Kidney (tissue), 22 donors: ENCODE results near the gene MAOB. TPM values are rescaled to one million over a fixed set of nuclear protein-coding genes. Genes with fewer than 3 reads are reported as not detected.
A peak's percentile ranks its signal among the peaks of the same experiment; 100 is the strongest.
"Not testable (repeated sequence)": the region's sequence is repeated elsewhere in the genome, so short reads cannot be mapped to it uniquely, and the experiment has no call there.

Experiments used
- DNase-seq, 5 donors: peaks; one replicate each; pipeline ENCODE4 v3.0.0-alpha.2; 2013 to 2020
- FAIRE-seq: peaks from 2 replicates; lab custom pipeline; 2012; peaks lifted over from hg19 to GRCh38; lab: Jason Lieb, UNC
- H3K27ac ChIP-seq, 2 donors: one replicate each; pipeline ENCODE4 v1.7.0; 2013; ENCODE audit warnings: low read depth in 2 of 2, low read length in 2 of 2, inconsistent platforms in 1 of 2
- H3K27me3 ChIP-seq: one replicate; pipeline ENCODE4 v1.7.1; 2013; ENCODE audit warnings: low read length, inconsistent platforms; ENCODE audit not compliant: control insufficient read depth, insufficient read depth
- H3K36me3 ChIP-seq, 3 donors: one replicate each; pipeline versions ENCODE4 v1.7.0 to v1.7.1; 2013; ENCODE audit warnings: low read length in 3 of 3, control low read depth in 1 of 3, inconsistent platforms in 1 of 3; ENCODE audit not compliant: insufficient read depth in 3 of 3, control insufficient read depth in 2 of 3
- H3K4me1 ChIP-seq, 3 donors: one replicate each; pipeline versions ENCODE4 v1.7.0 to v1.7.1; 2013; ENCODE audit warnings: low read length in 3 of 3, inconsistent platforms in 1 of 3, low read depth in 1 of 3; ENCODE audit not compliant: control insufficient read depth in 2 of 3, insufficient read depth in 2 of 3
- H3K4me3 ChIP-seq, 3 donors: one replicate each; pipeline versions ENCODE4 v1.7.0 to v1.8.1; 2013; ENCODE audit warnings: low read length in 3 of 3, control low read depth in 1 of 3, inconsistent platforms in 1 of 3
- H3K9ac ChIP-seq, 3 donors: one replicate each; pipeline versions ENCODE4 v1.7.0 to v1.7.1; 2013; ENCODE audit warnings: low read length in 3 of 3, control low read depth in 1 of 3, inconsistent platforms in 1 of 3
- H3K9me3 ChIP-seq, 3 donors: one replicate each; pipeline versions ENCODE4 v1.7.0 to v1.7.1; 2013; ENCODE audit warnings: low read length in 3 of 3, control low read depth in 1 of 3, inconsistent platforms in 1 of 3; ENCODE audit not compliant: control insufficient read depth in 2 of 3, insufficient read depth in 1 of 3
- CTCF ChIP-seq: IDR thresholded peaks from 3 replicates; pipeline ENCODE4 v1.5.1; 2012; ENCODE audit warnings: mild to moderate bottlenecking, moderate library complexity, borderline replicate concordance; ENCODE audit not compliant: insufficient read depth; ENCODE audit errors: extremely low read depth
- intact Hi-C: fragments of 100-400 bp; cut with DNase I; formaldehyde crosslinking; loops from one replicate; pipeline ENCODE4 v1.11.1; 2022
- long read RNA-seq, 10 donors: library from polyadenylated mRNA in 1 of 10; unstranded in 1 of 10; transcript quantifications; one replicate each; pipeline ENCODE4 v2.0.0 and lab custom pipeline, GENCODE V29; 2021 to 2026
- polyA plus RNA-seq: library from polyadenylated mRNA; stranded (reverse); fragments of 350-450 nt; fragmentation: Illumina TruSeq; extraction: RNeasy Lipid Tissue Mini Kit (QIAGEN cat#74804); gene quantifications from one replicate; pipeline ENCODE4 v1.2.3, GENCODE V29; 2014; ENCODE audit warnings: low read depth, low replicate concordance; ENCODE audit not compliant: insufficient read depth
- total RNA-seq: library from RNA; stranded (reverse); fragmentation: NEBNext Ultra II Directional; extraction: Animal tissue kit (Norgen Biotek cat#: 25700); gene quantifications from one replicate; pipeline ENCODE4 v1.2.1, GENCODE V29; 2021
- donor health status: control.
- donor health status: control.
- donor health status: control.
- donor health status: control.
- donor health status: control.
- donor health status: DM: yes; HTN: yes; CAD: no.
- donor health status: Normal renal cell carcinoma (clear cell type).

MAOB gene
- total RNA-seq: 58.5 TPM
- 91.8 TPM for polyA plus RNA-seq
- long read RNA-seq, donor 1, transcript MAOB-201 (15 exons, 2,566 nt): major isoform, 10 of 10 reads
- long read RNA-seq, donor 1, partial matches to known transcripts: 0 of 10 reads
- long read RNA-seq, donor 1, other reads (novel, unspliced or antisense): 0 of 10 reads
- long read RNA-seq, donor 2, transcript MAOB-201 (15 exons, 2,566 nt): major isoform, 10 of 10 reads
- long read RNA-seq, donor 2, partial matches to known transcripts: 0 of 10 reads
- long read RNA-seq, donor 2, other reads (novel, unspliced or antisense): 0 of 10 reads
- long read RNA-seq, donor 3, transcript MAOB-201 (15 exons, 2,566 nt): major isoform, 16 of 16 reads
- long read RNA-seq, donor 3, partial matches to known transcripts: 0 of 16 reads
- long read RNA-seq, donor 3, other reads (novel, unspliced or antisense): 0 of 16 reads
- long read RNA-seq, donor 4, transcript MAOB-201 (15 exons, 2,566 nt): major isoform, 17 of 17 reads
- long read RNA-seq, donor 4, partial matches to known transcripts: 0 of 17 reads
- long read RNA-seq, donor 4, other reads (novel, unspliced or antisense): 0 of 17 reads
- long read RNA-seq, donor 5, partial matches to known transcripts: 0 of 2 reads
- long read RNA-seq, donor 5, other reads (novel, unspliced or antisense): 0 of 2 reads
- long read RNA-seq, donor 6, partial matches to known transcripts: 0 of 4 reads
- long read RNA-seq, donor 6, other reads (novel, unspliced or antisense): 0 of 4 reads
- long read RNA-seq, donor 7, transcript MAOB-201 (15 exons, 2,566 nt): major isoform, 99 of 116 reads
- long read RNA-seq, donor 7, partial matches to known transcripts: 13 of 116 reads
- long read RNA-seq, donor 7, other reads (novel, unspliced or antisense): 4 of 116 reads
- long read RNA-seq, donor 8, partial matches to known transcripts: 0 of 4 reads
- long read RNA-seq, donor 8, other reads (novel, unspliced or antisense): 0 of 4 reads
- long read RNA-seq, donor 9, transcript MAOB-201 (15 exons, 2,566 nt): major isoform, 7 of 7 reads
- long read RNA-seq, donor 9, partial matches to known transcripts: 0 of 7 reads
- long read RNA-seq, donor 9, other reads (novel, unspliced or antisense): 0 of 7 reads
- long read RNA-seq, donor 10, transcript MAOB-201 (15 exons, 2,566 nt): major isoform, 9 of 9 reads
- long read RNA-seq, donor 10, partial matches to known transcripts: 0 of 9 reads
- long read RNA-seq, donor 10, other reads (novel, unspliced or antisense): 0 of 9 reads

GRCh38 chrX:43882294-43882681 is at the start of gene MAOB:
Gene MAOB, minus strand, starts transcription at chrX:43882450. Its CDS starts 151 bp downstream, at chrX:43882299.
- Histone ChIP-seq H3K4me1 (no peaks in the 10 kb centered on the region), H3K9ac (no peak within 1 kb of the TSS), H3K4me3 (peak within 1 kb of the TSS; percentile 17 to 62 (median 58)), H3K27ac (peak within 1 kb of the TSS; percentile 57 to 65), H3K9me3 (no peaks in the 10 kb centered on the region), H3K36me3 (no peaks in the 10 kb centered on the region), H3K27me3 (peaks cover 2% of the 10 kb centered on the region)
- peak; percentile 36 to 79 (median 44) for DNase-seq
- TF ChIP-seq CTCF: no peak
- intact Hi-C loops: no loop called here
- no peak for FAIRE-seq

GRCh38 chrX:43922032-43922431 is 39.8 kb upstream of the MAOB start:
- intact Hi-C loops, H3K27ac ChIP-seq, FAIRE-seq, H3K4me3 ChIP-seq, H3K36me3 ChIP-seq, H3K27me3 ChIP-seq, H3K9ac ChIP-seq, DNase-seq, H3K9me3 ChIP-seq, H3K4me1 ChIP-seq: not testable (repeated sequence)

- FAIRE-seq, DNase-seq, H3K27me3 ChIP-seq, H3K9ac ChIP-seq, H3K36me3 ChIP-seq, H3K4me1 ChIP-seq, H3K27ac ChIP-seq, H3K9me3 ChIP-seq, H3K4me3 ChIP-seq, intact Hi-C loops: not testable (repeated sequence)
Observed at GRCh38 chrX:43910772-43911171, 28.5 kb upstream of the MAOB start.

GRCh38 chrX:43910012-43910411 is 27.8 kb upstream of the MAOB start:
- no peaks in the 10 kb centered on the region for H3K36me3 ChIP-seq
- no peaks in the 10 kb centered on the region for H3K4me1 ChIP-seq
- H3K9me3 ChIP-seq: no peaks in the 10 kb centered on the region
- no peak overlapping the region for H3K9ac ChIP-seq
- no peak for DNase-seq
- TF ChIP-seq CTCF: no peak
- peaks cover 3% of the 10 kb centered on the region for H3K27me3 ChIP-seq
- no peak overlapping the region for H3K4me3 ChIP-seq
- intact Hi-C loops: no loop called here
- FAIRE-seq: no peak
- H3K27ac ChIP-seq: no peak overlapping the region
